NCI-H2171 treated with DMSO at 0.1 percent for 48 hours (cell line): ENCODE results near the gene TMEM269.

Source experiments
- DNase-seq: peaks from one replicate; lab custom pipeline; 2025; lab: John Stamatoyannopoulos, UW

TMEM269 gene

GRCh38 chr1:42822800-42823392, 38.1 kb downstream of the TMEM269 start:
- DNase-seq = peak; percentile 13

- no peak for DNase-seq
Observed at GRCh38 chr1:42824481-42825035, 39.8 kb downstream of the TMEM269 start.

- no peak for DNase-seq
Observed at GRCh38 chr1:42825036-42825851, 40.5 kb downstream of the TMEM269 start.

- DNase-seq = no peak
Observed at GRCh38 chr1:42830631-42831030, 45.8 kb downstream of the TMEM269 start.

- no peak for DNase-seq
Observed at GRCh38 chr1:42831273-42831672, 46.5 kb downstream of the TMEM269 start.

DNA sequence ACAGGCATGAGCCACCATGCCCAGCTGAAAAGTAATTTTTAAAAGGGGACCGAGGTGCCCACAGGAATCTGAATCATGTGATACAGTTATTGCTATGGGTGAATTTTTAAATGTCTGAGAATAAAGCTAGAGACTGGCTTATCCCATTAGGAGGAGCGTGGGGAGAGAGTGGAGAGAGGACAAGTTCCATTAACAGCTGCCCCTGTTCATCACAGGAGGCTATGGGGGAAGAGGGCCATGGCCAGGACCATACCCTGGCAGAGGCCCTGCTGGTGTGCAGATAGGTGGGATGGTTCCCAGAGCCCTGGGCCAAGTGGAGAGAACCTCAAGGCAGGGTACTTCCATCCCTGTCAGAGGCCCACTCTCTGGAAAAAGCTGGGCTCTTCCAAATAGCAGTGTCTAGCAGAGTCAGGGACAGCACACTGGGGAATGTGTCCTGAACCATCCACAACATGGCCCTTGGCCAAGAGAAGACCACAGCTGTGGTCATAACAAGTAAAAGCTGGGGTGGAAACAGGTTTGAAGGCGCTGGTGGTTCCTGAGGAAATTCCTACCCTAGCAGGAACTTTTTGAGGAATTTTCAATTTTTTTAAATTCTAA, 48.0 kb downstream of the TMEM269 start:
- DNase-seq = no peak

DNA sequence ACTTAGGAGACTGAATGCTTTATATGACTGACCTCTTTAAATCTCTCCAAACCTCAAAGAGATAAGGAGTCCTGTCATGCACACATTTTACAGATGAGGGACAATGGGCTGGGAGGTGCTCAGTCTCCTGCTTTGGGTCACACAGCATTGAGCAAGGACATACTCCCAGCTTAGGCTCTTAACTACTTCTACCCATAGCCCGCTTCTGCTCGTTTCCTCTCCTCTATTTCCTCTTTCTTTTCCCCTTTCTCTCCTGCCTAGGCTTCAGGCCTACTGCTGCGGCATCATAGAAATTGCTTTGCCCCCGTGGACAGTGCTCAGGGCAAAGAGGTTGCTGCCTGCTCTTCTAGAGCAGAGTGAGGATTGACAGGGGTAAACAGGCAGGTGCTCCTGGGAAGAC, 49.2 kb downstream of the TMEM269 start:
- no peak for DNase-seq

- DNase-seq = no peak
Observed at GRCh38 chr1:42834803-42835202, 50.0 kb downstream of the TMEM269 start.

- DNase-seq = no peak
Observed at GRCh38 chr1:42835422-42835821, 50.6 kb downstream of the TMEM269 start.

GRCh38 chr1:42837709-42838108, 52.9 kb downstream of the TMEM269 start:
- no peak for DNase-seq

GRCh38 chr1:42838482-42839190, 53.8 kb downstream of the TMEM269 start:
- no peak for DNase-seq

DNA sequence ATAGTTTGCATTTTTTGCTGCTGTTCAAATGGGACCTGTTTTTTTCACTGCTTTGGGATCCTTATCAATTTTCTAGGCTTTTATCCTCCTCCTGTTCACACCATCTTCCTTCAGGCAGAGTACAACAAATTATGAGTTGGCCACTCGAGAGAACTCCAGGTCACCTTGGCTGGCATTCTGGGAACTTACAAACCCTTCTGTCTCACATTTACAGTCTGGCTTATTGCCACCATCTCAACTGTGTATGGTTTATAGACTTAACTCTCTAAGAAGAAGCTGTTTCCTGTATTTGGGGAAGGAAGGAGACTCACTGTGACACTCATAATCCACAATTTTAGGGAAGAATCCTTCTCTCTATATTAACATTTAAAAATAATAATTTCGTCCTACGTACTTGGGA, 56.2 kb downstream of the TMEM269 start:
- no peak for DNase-seq

DNA sequence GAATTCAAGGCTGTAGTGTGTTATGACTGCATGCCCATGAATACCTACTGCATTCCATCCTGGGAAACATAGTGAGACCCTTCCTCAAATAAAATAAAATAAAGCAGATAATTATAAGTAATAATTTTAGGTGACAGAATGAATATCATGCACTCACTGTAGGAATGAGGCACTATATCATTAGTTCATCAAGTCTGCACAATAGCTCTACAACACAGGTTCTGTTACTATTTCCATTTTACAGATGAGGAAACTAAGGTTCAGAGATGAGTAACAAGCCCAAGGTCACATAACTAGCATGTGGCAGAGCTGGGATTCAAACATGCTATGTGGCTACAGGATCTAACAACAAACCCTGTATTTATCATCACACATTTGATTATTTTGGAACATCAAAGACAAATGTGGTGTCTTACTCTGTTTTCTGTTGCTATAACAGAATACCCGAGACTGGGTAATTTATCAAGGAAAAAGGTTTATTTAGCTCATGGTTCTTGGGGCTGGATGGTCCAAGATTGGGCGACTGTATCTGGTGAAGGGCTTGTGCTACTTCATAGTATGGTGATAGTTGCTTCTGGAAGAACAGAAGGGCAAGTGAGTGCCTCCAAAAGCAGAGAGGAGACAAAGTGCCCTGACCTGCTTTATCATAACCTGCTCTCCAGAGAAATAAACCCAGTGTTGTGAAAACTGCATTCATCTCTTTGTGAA, 56.8 kb downstream of the TMEM269 start:
- no peak for DNase-seq

- DNase-seq = no peak
Observed at GRCh38 chr1:42844592-42845140, 59.9 kb downstream of the TMEM269 start.

DNA sequence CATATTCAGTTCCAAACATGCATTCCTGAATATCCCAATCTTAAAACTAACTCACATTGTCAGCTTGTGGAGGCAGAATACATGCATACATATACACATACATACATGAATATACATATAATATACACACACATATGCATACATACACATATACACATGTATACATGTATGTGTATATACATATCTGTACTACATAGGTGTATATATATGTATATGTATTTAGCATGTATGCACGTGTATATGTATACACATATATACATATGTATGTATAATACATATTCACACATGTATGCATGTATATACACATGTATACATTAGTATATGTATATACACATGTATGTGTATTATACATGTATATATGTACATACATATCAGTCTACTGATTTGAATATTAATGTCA, 60.4 kb downstream of the TMEM269 start:
- DNase-seq = no peak

GRCh38 chr1:42845866-42846256, 61.1 kb downstream of the TMEM269 start:
- no peak for DNase-seq

DNA sequence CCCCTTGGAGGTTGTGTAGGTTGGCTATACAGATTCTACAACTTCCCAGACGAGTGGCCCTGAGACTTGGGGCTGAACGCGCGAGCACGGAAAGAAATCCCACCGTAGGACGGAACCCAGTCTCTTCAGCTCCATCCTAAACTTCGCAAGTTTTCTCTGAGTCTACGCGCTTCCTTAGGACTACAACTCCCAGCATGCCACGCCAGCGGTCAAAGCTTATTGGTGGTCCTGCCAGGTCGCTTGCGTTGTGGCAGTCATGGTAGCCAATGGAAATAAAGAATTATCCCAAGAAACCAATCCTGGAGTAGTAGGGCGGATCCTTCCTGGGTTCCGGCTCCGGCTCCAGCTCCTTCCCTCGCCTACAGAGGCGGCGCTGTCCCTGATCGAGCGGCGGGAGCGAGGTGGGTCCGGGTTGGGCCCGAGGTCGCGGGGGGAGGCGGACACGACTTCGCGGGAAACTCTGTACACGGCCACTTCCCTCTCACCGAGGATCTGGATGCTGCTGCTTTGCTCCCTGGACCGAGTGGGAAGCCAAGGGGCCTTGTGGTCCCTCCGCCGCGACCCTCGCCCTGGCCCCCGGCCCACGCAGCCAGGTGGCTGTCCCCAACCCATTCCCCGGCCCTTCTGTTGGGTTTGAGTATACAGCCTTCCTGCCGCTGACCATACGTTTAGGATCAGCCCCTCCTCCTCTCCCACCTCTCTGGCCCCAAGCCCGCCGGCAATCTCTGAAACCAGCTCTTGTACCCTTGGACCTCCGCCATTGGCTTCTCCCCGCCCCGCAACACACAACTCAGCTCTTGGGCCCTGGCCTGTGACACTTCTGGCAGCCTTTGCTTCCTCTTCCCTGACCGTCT, 61.7 kb downstream of the TMEM269 start, which contains the start of gene ZNF691:
ZNF691 (plus strand) TSS at position 357 of the 854 bp plus-strand sequence. CDS start 3,046 bp downstream, outside the sequence.
- DNase-seq = peak; percentile 97

DNA sequence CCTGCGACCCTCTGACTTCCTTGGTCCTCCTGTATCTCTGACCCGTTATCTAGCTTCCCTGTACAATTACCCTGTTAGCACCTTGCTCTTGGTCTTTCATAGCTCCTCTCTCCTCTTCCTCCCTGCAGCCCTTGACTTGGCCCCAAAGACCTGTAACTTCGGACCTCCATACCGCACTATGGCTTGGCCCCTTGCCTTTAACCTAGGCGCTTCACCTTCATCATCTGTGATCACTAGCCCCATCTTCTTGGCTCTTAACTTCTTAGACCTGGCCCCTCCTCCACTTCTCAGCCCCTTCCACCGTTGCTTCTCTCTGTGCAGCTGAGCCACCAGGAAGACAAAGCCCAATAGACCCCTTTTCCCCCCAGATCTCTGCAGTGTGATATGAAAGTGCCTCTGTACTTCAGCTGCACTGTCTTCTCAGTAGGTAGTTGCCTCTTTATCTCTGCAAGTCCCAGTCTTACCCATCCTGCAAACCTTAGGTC, 62.4 kb downstream of the TMEM269 start:
- DNase-seq = no peak

DNA sequence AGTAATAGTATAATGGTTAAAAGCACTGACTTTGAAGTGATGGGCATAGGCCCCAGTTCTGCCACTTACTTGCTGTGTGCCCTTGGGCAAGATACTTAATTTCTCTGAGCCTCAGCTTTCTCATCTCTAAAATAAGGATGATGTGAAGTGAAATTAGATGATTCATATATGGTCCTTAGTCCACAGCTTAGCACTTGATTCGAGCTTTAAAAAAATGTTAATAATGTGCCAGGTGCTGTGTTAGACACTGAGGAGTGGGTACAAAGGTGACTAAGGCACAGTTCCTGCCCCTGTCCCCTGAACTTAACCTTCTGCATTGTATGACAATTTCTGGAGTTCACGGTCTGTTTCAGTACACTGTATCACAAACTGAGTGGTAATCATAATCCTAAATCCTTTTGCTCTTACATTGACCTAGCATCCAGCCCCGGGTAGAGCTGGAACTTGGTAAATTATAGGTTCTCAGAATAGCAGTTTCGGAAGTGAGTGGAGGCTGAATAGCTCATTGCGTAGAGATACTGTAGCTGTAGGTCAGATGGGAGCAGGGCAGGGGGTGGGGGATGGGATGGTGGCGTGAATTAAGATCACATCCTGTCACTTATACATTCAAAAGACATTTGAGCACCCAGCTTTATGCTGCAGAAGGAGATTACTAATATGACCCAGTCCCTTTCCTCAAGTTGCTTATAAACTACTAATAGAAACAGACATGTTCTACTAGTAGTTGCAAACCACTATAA, 63.1 kb downstream of the TMEM269 start:
- no peak for DNase-seq
